Fibroblast of lung (primary cell): Measurements from ENCODE around the gene INTS7. TPM values are rescaled to one million over a fixed set of nuclear protein-coding genes. Genes with fewer than 3 reads are reported as not detected.

Source experiments
- DNase-seq, 2 donors: peaks; one replicate each; pipeline versions ENCODE4 v3.0.0 to v3.0.0-alpha.2; 2010; ENCODE audit warnings: low read depth in 2 of 2
- H2AFZ ChIP-seq: 2 replicates; pipeline ENCODE4 v1.5.1; 2012; ENCODE audit warnings: low read length, control low read depth, inconsistent platforms
- H3K27ac ChIP-seq: 2 replicates; pipeline ENCODE4 v1.5.1; 2011; ENCODE audit warnings: low read length, control low read depth; ENCODE audit not compliant: insufficient read depth
- H3K27me3 ChIP-seq: 2 replicates; pipeline ENCODE4 v1.5.1; 2011; ENCODE audit warnings: mild to moderate bottlenecking, low read length; ENCODE audit not compliant: control insufficient read depth, insufficient read depth
- H3K36me3 ChIP-seq: 2 replicates; pipeline ENCODE4 v1.5.1; 2011; ENCODE audit warnings: low read length; ENCODE audit not compliant: control insufficient read depth, insufficient read depth
- H3K4me1 ChIP-seq: 2 replicates; pipeline ENCODE4 v1.5.1; 2011; ENCODE audit warnings: low read length; ENCODE audit not compliant: control insufficient read depth, insufficient read depth; ENCODE audit errors: extremely low read depth
- H3K4me2 ChIP-seq: 2 replicates; pipeline ENCODE4 v1.5.1; 2011; ENCODE audit warnings: low read length, control low read depth; ENCODE audit not compliant: insufficient read depth; ENCODE audit errors: extremely low read depth
- H3K4me3 ChIP-seq, 4 experiments: fragments of 200-600 bp in 1 of 4; sonication (generic) in 1 of 4; replicated peaks in 1 of 4; 2 replicates each; pipeline ENCODE4 v1.5.1; 2011 to 2016; ENCODE audit warnings: low read length in 4 of 4, low read depth in 3 of 4, mild to moderate bottlenecking in 3 of 4, control low read depth in 2 of 4, inconsistent platforms in 1 of 4, mixed read lengths in 1 of 4; ENCODE audit not compliant: insufficient read depth in 1 of 4; ENCODE audit errors: control extremely low read depth in 1 of 4
- H3K79me2 ChIP-seq: 2 replicates; pipeline ENCODE4 v1.5.1; 2012; ENCODE audit warnings: mild to moderate bottlenecking, low read length, inconsistent platforms; ENCODE audit not compliant: control insufficient read depth, insufficient read depth
- H3K9ac ChIP-seq: 2 replicates; pipeline ENCODE4 v1.5.1; 2011; ENCODE audit warnings: mild to moderate bottlenecking, low read length, control low read depth; ENCODE audit not compliant: insufficient read depth
- H3K9me3 ChIP-seq: 2 replicates; pipeline ENCODE4 v1.5.1; 2012; ENCODE audit warnings: low read depth, low read length; ENCODE audit not compliant: control insufficient read depth, insufficient read depth
- H4K20me1 ChIP-seq: 2 replicates; pipeline ENCODE4 v1.5.1; 2011; ENCODE audit warnings: low read length; ENCODE audit not compliant: control insufficient read depth, insufficient read depth; ENCODE audit errors: extremely low read depth
- CTCF ChIP-seq, 2 donors: IDR thresholded peaks in 1 of 2; conservative IDR thresholded peaks in 1 of 2; 1 replicate in 1 of 2; 2 replicates in 1 of 2; pipeline ENCODE4 v1.5.1; 2011 to 2012; ENCODE audit warnings: low read length in 2 of 2, control low read depth in 1 of 2, inconsistent platforms in 1 of 2, low read depth in 1 of 2, mild to moderate bottlenecking in 1 of 2
- EZH2 ChIP-seq: IDR thresholded peaks from 2 replicates; pipeline ENCODE4 v1.5.1; 2012; ENCODE audit warnings: low read length, control low read depth, mild to moderate bottlenecking; ENCODE audit errors: missing control alignments
- polyA plus RNA-seq, 2 donors: library from polyadenylated mRNA; depleted of rRNA in 1 of 2; stranded (reverse) in 1 of 2; unstranded in 1 of 2; fragments of >200 nt; gene quantifications; 2 replicates each; pipeline ENCODE4 v1.2.1, GENCODE V29; 2011 to 2012; ENCODE audit warnings: missing spikeins in 1 of 2
- total RNA-seq: library from RNA; depleted of rRNA; stranded (reverse); fragments of >200 nt; gene quantifications from 2 replicates; pipeline ENCODE4 v1.2.1, GENCODE V29; 2014

INTS7 gene
- total and polyA plus RNA-seq, 2 donors (not counting 1 experiment from before 2014, with no cell fraction given), result 20.6 to 23.7 TPM

DNA sequence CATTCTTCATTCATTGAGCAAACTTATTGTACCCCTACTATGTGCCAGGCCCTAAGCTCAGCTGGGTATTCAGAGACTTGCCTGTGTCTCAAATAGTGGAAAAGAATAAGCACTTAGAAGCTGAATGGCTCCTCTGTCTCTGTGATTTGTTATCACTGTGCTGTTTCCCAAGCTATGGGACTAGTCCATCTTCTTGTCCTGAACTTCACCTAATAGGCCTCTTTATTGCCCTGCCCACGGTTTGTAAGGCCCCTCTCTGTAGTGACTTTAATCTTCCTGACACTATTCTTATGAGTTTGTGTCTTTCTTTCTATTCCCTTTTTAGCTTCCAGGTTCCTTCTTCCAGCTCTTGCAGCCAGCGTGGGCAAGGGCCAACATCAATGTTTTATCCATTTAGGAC, 119.4 kb downstream of the INTS7 start:
- no peaks in the 10 kb centered on the region for H3K9me3 ChIP-seq
- TF ChIP-seq EZH2 (no peak), CTCF (conservative IDR thresholded peaks at IDR 0.05 in 1 of 2, IDR thresholded peaks at IDR 0.05 in 1 of 2; ENCODE audit: low read depth in 1 of 2, low read length in 2 of 2) (no peak)

DNA sequence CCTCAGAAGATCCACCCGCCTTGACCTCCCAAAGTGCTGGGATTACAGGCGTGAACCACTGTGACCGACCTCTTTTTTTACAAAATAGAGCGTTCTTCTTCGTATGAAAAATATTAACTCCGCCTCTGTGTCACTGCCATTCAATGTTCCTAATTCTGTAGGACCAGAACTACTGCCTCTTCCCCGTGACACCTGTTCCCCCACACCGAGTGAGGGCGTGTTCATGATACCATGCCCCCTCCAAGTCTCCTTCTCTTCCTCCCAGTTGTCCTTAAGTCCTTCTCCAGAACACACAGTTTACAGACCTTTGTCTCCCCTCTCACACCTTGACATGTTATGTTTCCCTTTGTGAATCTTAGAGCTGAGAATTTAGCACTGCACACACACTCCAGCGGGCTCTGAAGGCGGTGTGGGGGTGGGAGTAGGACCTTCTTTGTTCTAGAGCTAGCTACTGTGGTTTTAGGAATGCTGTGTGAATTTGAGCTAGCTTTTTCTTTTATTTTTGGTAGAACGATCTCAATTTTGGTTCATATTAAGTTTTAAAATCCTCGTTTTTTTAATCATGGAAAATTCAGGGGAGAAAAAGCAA, 122.4 kb downstream of the INTS7 start:
- no peak overlapping the region for H3K4me2 ChIP-seq
- H4K20me1 ChIP-seq, result no peaks in the 10 kb centered on the region
- H3K27me3 ChIP-seq, result peaks cover 18% of the 10 kb centered on the region
- no peak overlapping the region for H2AFZ ChIP-seq
- no peak for DNase-seq
- H3K9me3 ChIP-seq, result no peaks in the 10 kb centered on the region
- peaks cover 3% of the 10 kb centered on the region for H3K4me1 ChIP-seq
- H3K4me3 ChIP-seq, result no peak overlapping the region
- no peak overlapping the region for H3K9ac ChIP-seq
- H3K79me2 ChIP-seq, result no peaks in the 10 kb centered on the region
- H3K27ac ChIP-seq, result no peak overlapping the region
- H3K36me3 ChIP-seq, result no peaks in the 10 kb centered on the region
- TF ChIP-seq CTCF (conservative IDR thresholded peaks at IDR 0.05 in 1 of 2, IDR thresholded peaks at IDR 0.05 in 1 of 2; ENCODE audit: low read depth in 1 of 2, low read length in 2 of 2), result no peak
- TF ChIP-seq EZH2, result no peak

More for the DNA sequence above, 119.4 kb downstream of the INTS7 start:
- Histone ChIP-seq H3K4me3 (no peak overlapping the region), H3K27me3 (peaks cover 9% of the 10 kb centered on the region), H4K20me1 (no peaks in the 10 kb centered on the region), H2AFZ (no peak overlapping the region), H3K79me2 (no peaks in the 10 kb centered on the region), H3K9ac (no peak overlapping the region), H3K36me3 (no peaks in the 10 kb centered on the region), H3K4me1 (peaks cover 8% of the 10 kb centered on the region), H3K4me2 (no peak overlapping the region), H3K27ac (no peak overlapping the region)
- no peak for DNase-seq

DNA sequence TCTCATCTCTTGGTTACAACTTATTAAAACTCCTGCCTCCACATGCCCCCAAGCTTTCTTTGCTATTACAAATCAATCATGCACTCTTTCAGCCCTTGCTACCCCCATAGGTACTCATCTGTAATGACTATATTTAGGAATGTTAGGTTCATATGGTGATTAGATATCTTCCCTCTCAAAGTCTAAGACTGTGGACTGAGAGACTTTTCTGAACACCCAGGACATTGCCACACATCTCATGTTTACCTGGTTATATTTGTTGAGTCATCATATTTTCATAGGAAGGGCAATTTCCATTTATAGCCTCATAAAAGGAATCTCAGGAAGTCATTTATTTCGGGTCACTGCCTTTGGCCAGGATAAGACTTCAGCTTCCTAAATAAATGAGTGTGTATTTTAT, 123.3 kb downstream of the INTS7 start:
- Histone ChIP-seq H3K4me2 (no peak overlapping the region), H3K9me3 (no peaks in the 10 kb centered on the region), H4K20me1 (no peaks in the 10 kb centered on the region), H2AFZ (no peak overlapping the region), H3K27me3 (peaks cover 18% of the 10 kb centered on the region), H3K4me1 (no peaks in the 10 kb centered on the region), H3K9ac (no peak overlapping the region), H3K4me3 (no peak overlapping the region), H3K27ac (no peak overlapping the region), H3K36me3 (no peaks in the 10 kb centered on the region), H3K79me2 (no peaks in the 10 kb centered on the region)
- DNase-seq, result peak in 1 of 2 donors; percentile 63
- no peak for TF ChIP-seq CTCF (conservative IDR thresholded peaks at IDR 0.05 in 1 of 2, IDR thresholded peaks at IDR 0.05 in 1 of 2; ENCODE audit: low read depth in 1 of 2, low read length in 2 of 2)
- TF ChIP-seq EZH2, result no peak
